GM23248 (cell line): ENCODE measurements around the gene POU3F1.

ENCODE experiments used
- EZH2 ChIP-seq: fragments of 200-600 bp; sonication (generic); IDR thresholded peaks from 2 replicates; pipeline ENCODE4 v1.6.1; 2018; ENCODE audit warnings: antibody characterized with exemption, mild to moderate bottlenecking; ENCODE audit not compliant: insufficient read depth, poor library complexity, severe bottlenecking
- EZH2phosphoT487 ChIP-seq: fragments of 200-600 bp; sonication (generic); IDR thresholded peaks from 2 replicates; pipeline ENCODE4 v1.6.1; 2018; ENCODE audit warnings: antibody characterized with exemption, moderate library complexity, mild to moderate bottlenecking, low read depth; ENCODE audit not compliant: insufficient read depth

DNA sequence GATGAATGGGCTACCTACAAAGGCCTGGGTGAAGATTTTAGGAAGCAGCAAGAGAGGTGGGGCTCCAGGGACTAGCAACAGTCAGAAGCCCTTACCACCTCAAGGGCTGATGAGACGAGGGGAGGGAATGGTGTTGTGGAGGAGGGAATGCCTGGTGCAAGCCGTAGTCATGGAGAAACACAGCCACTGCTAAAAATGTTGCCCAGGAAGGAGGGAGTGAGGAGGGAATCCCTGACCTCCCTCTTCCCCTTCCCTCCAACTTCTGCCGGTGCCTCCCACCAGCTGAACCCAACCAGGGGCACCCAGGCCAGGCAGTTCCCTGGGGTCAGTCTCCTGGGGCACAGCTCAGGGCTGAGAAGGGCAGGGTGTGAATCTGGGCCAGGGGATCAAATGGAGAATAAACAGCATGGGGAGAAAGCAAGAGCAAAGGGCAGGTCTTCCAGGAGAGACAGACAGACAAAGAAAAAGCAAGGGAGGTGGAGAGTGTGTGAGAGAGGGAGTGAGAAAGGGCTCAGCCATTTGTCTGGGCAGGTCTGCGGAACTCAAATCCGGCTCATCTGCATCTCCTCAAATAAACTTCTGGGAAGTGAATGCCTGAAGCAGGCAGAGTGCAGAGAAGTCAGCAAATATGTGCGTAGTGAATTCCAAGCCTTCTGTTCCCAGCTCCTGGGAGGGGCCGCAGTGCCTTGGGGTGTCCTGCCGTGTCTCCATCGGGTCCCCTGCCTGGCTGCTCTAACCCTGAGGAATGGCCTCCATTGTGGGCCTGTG lies 27.1 kb upstream of the POU3F1 start:
- TF ChIP-seq EZH2phosphoT487 (no peak), EZH2 (no peak)
